GM12878 (cell line): ENCODE measurements around the gene PLEKHF1. TPM values are rescaled to one million over a fixed set of nuclear protein-coding genes. Genes with fewer than 3 reads are reported as not detected.

Source experiments
- BHLHE40 ChIP-seq, 2 experiments: fragments of 450-650 bp in 1 of 2; IDR thresholded peaks; 2 replicates each; pipeline ENCODE4 v1.6.1; 2011 to 2017; ENCODE audit warnings: low read depth in 2 of 2, borderline replicate concordance in 1 of 2, improper control_type of control experiment in 1 of 2, low read length in 1 of 2, mild to moderate bottlenecking in 1 of 2
- E2F8 ChIP-seq: fragments of 450-650 bp; IDR thresholded peaks from 2 replicates; pipeline ENCODE4 v1.6.1; 2018; ENCODE audit warnings: mild to moderate bottlenecking, low read depth, moderate library complexity; ENCODE audit not compliant: partially characterized antibody
- EED ChIP-seq: sonication (generic); IDR thresholded peaks from 2 replicates; pipeline ENCODE4 v1.6.1; 2016; ENCODE audit warnings: antibody characterized with exemption, low read depth
- IRF4 ChIP-seq: IDR thresholded peaks from 2 replicates; pipeline ENCODE4 v1.6.1; 2011; ENCODE audit warnings: low read depth, low read length
- USF2 ChIP-seq: IDR thresholded peaks from 2 replicates; pipeline ENCODE4 v1.6.1; 2011; ENCODE audit warnings: low read depth, low read length, improper control_type of control experiment, borderline replicate concordance
- WRNIP1 ChIP-seq: IDR thresholded peaks from 2 replicates; pipeline ENCODE4 v1.6.1; 2011; ENCODE audit warnings: low read depth, low read length, improper control_type of control experiment, borderline replicate concordance
- ZBTB33 ChIP-seq: fragments of 450-650 bp; IDR thresholded peaks from 2 replicates; pipeline ENCODE4 v1.6.1; 2017; ENCODE audit warnings: mild to moderate bottlenecking
- polyA plus RNA-seq, 11 experiments: library from polyadenylated mRNA; depleted of rRNA in 4 of 11; unstranded in 6 of 11; stranded (reverse) in 5 of 11; fragments of >200 nt; fragmentation: Nextera tagmentation in 4 of 11; fragmentation: Illumina TruSeq in 1 of 11; extraction: Ambion mirVana in 4 of 11; extraction: Trizol in 1 of 11; gene quantifications; 1 replicate in 1 of 11; 2 replicates in 10 of 11; pipeline versions ENCODE4 v1.2.1 to v1.2.3, GENCODE V29; 2011 to 2016; ENCODE audit warnings: inconsistent platforms in 2 of 11, missing spikeins in 2 of 11, low read depth in 1 of 11
- total RNA-seq, 4 experiments: library from RNA; depleted of rRNA in 3 of 4; stranded (reverse); fragments of >200 nt in 3 of 4; fragmentation: Illumina TruSeq in 1 of 4; extraction: Trizol in 1 of 4; gene quantifications; 2 replicates each; pipeline versions ENCODE4 v1.2.1 to v1.2.3, GENCODE V29; 2013 to 2021

Gene PLEKHF1
- total and polyA plus RNA-seq, 10 of the 15 experiments (the other 5 are each of a cell fraction or from before 2014, with no cell fraction given): 0.10 to 20.3 (median 15.3) TPM

GRCh38 chr19:29675120-29675649 lies 9.9 kb downstream of the PLEKHF1 start (continued):
- TF ChIP-seq E2F8: no peak
- no peak for TF ChIP-seq IRF4
- no peak for TF ChIP-seq WRNIP1
- no peak for TF ChIP-seq EED
- no peak for TF ChIP-seq BHLHE40 (IDR thresholded peaks at IDR 0.05; ENCODE audit: borderline replicate concordance in 1 of 2, low read depth in 2 of 2, low read length in 1 of 2)
- TF ChIP-seq ZBTB33: no peak
- TF ChIP-seq USF2: no peak
